Panc1 (cell line): ENCODE data around the gene ARMC8. TPM values are rescaled to one million over a fixed set of nuclear protein-coding genes. Genes with fewer than 3 reads are reported as not detected.

ENCODE experiments used
- ATAC-seq: fragments of 200-7000 bp; cut with Tn5 transposase; 2 replicates; pipeline ENCODE4 v1.9.1; 2020; ENCODE audit warnings: mild to moderate bottlenecking, moderate library complexity
- BruUV-seq: library from RNA; stranded (reverse); fragments of 400-500 nt; replicated peaks from 2 replicates; lab custom pipeline; 2021; lab: Mats Ljungman, UMichigan
- CTCF ChIA-PET: fragments of 300-600 bp; sonication (Branson Sonifier 250); formaldehyde crosslinking; loops from one replicate; lab custom pipeline; 2022; ENCODE audit warnings: antibody characterized with exemption; lab: Charles Lee
- POLR2A ChIA-PET: fragments of 300-600 bp; sonication (Branson Sonifier 250); formaldehyde crosslinking; loops from one replicate; lab custom pipeline; 2022; ENCODE audit warnings: antibody characterized with exemption; lab: Charles Lee
- DNase-seq: peaks from one replicate; pipeline ENCODE4 v3.0.0-alpha.2; 2010; ENCODE audit warnings: low read depth, low spot score
- H3K27ac ChIP-seq: 2 replicates; pipeline ENCODE4 v1.5.1; 2011; ENCODE audit warnings: mild to moderate bottlenecking, low read length, inconsistent platforms
- H3K27me3 ChIP-seq: fragments of 200-500 bp; sonication (Bioruptor generic); 2 replicates; pipeline ENCODE4 v1.6.0; 2014; ENCODE audit warnings: low read length, inconsistent platforms; ENCODE audit not compliant: control insufficient read depth, insufficient read depth
- H3K36me3 ChIP-seq: fragments of 200-500 bp; sonication (Bioruptor generic); 2 replicates; pipeline ENCODE4 v1.5.1; 2014; ENCODE audit warnings: inconsistent platforms, mild to moderate bottlenecking, low read length, moderate library complexity; ENCODE audit not compliant: control insufficient read depth, insufficient read depth
- H3K4me1 ChIP-seq: 2 replicates; pipeline ENCODE4 v1.5.1; 2011; ENCODE audit warnings: inconsistent platforms, mild to moderate bottlenecking, low read length, moderate library complexity; ENCODE audit not compliant: control insufficient read depth, insufficient read depth
- H3K4me3 ChIP-seq, 2 experiments: 2 replicates each; pipeline ENCODE4 v1.5.1; 2011 to 2012; ENCODE audit warnings: low read depth in 2 of 2, low read length in 2 of 2, mild to moderate bottlenecking in 2 of 2, inconsistent platforms in 1 of 2, moderate library complexity in 1 of 2
- H3K9me3 ChIP-seq: fragments of 200-500 bp; sonication (Bioruptor generic); 2 replicates; pipeline ENCODE4 v1.5.1; 2014; ENCODE audit warnings: low read depth, mild to moderate bottlenecking, inconsistent platforms, low read length, moderate library complexity; ENCODE audit not compliant: control insufficient read depth, insufficient read depth
- POLR2AphosphoS5 ChIP-seq: IDR thresholded peaks from 2 replicates; pipeline ENCODE4 v1.6.1; 2012; ENCODE audit warnings: mild to moderate bottlenecking, low read depth, low read length, moderate library complexity
- SIN3A ChIP-seq: IDR thresholded peaks from 2 replicates; pipeline ENCODE4 v1.6.1; 2012; ENCODE audit warnings: low read depth, mild to moderate bottlenecking, low read length, moderate library complexity, borderline replicate concordance; ENCODE audit not compliant: insufficient read depth
- TCF7L2 ChIP-seq: IDR thresholded peaks from 2 replicates; pipeline ENCODE4 v1.6.1; 2011; ENCODE audit warnings: mild to moderate bottlenecking, low read depth, low read length, inconsistent platforms
- in situ Hi-C: cut with HindIII; loops from 2 replicates; pipeline ENCODE4 v1.10.0; 2016; ENCODE audit warnings: low sequenced_read_pairs, low pct_unique_long_range_greater_than_20kb
- intact Hi-C: fragments of 100-400 bp; cut with micrococcal nuclease; formaldehyde crosslinking; loops from one replicate; pipeline ENCODE4 v1.10.0; 2022; ENCODE audit not compliant: unreplicated experiment
- total RNA-seq: library from RNA; stranded (reverse); gene quantifications from one replicate; pipeline ENCODE4 v1.2.1, GENCODE V29; 2021; ENCODE audit not compliant: unreplicated experiment
- TF ChIP-seq, protein P1 (sequence below): fragments of 450-650 bp; IDR thresholded peaks from 2 replicates; pipeline ENCODE4 v1.5.1; 2017; ENCODE audit warnings: mild to moderate bottlenecking
- TF ChIP-seq, protein P2 (sequence below), 2 experiments: IDR thresholded peaks; 2 replicates each; pipeline ENCODE4 v1.6.1; 2011 to 2012; ENCODE audit warnings: low read depth in 2 of 2, control low read depth in 1 of 2, low read length in 1 of 2, mild to moderate bottlenecking in 1 of 2, moderate library complexity in 1 of 2; ENCODE audit not compliant: insufficient read depth in 1 of 2

Gene ARMC8
- total RNA-seq, 1 experiment from 2014 or later = 56.0 TPM

DNA sequence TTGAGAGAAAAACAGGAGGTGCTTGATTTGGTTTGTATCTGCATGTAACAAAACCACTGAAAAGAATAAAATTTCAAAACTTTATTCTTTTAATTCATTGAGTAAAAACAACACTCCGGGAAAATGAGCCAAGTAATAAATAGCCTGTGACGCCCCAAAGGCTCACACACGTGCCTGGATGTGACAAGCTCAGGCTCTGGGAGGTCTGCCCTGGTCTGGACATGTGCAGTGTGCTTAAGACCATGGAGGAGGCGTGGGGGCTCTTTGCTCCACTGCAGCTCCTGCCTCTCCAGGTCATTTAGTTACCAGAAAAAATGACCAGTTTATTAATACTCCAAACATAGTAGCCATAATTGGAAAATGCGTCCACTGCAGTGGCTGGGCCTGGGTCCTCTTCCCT lies 151.1 kb downstream of the ARMC8 start:
- CTCF ChIA-PET = no interaction called here
- no TSS peak for BruUV-seq
- peaks cover 12% of the 10 kb centered on the region for H3K27me3 ChIP-seq
- TF ChIP-seq SIN3A = no peak
- TF ChIP-seq, protein P1, sequence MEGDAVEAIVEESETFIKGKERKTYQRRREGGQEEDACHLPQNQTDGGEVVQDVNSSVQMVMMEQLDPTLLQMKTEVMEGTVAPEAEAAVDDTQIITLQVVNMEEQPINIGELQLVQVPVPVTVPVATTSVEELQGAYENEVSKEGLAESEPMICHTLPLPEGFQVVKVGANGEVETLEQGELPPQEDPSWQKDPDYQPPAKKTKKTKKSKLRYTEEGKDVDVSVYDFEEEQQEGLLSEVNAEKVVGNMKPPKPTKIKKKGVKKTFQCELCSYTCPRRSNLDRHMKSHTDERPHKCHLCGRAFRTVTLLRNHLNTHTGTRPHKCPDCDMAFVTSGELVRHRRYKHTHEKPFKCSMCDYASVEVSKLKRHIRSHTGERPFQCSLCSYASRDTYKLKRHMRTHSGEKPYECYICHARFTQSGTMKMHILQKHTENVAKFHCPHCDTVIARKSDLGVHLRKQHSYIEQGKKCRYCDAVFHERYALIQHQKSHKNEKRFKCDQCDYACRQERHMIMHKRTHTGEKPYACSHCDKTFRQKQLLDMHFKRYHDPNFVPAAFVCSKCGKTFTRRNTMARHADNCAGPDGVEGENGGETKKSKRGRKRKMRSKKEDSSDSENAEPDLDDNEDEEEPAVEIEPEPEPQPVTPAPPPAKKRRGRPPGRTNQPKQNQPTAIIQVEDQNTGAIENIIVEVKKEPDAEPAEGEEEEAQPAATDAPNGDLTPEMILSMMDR = no peak
- no peak for TF ChIP-seq POLR2AphosphoS5
- no peak for TF ChIP-seq TCF7L2
- TF ChIP-seq, protein P2, sequence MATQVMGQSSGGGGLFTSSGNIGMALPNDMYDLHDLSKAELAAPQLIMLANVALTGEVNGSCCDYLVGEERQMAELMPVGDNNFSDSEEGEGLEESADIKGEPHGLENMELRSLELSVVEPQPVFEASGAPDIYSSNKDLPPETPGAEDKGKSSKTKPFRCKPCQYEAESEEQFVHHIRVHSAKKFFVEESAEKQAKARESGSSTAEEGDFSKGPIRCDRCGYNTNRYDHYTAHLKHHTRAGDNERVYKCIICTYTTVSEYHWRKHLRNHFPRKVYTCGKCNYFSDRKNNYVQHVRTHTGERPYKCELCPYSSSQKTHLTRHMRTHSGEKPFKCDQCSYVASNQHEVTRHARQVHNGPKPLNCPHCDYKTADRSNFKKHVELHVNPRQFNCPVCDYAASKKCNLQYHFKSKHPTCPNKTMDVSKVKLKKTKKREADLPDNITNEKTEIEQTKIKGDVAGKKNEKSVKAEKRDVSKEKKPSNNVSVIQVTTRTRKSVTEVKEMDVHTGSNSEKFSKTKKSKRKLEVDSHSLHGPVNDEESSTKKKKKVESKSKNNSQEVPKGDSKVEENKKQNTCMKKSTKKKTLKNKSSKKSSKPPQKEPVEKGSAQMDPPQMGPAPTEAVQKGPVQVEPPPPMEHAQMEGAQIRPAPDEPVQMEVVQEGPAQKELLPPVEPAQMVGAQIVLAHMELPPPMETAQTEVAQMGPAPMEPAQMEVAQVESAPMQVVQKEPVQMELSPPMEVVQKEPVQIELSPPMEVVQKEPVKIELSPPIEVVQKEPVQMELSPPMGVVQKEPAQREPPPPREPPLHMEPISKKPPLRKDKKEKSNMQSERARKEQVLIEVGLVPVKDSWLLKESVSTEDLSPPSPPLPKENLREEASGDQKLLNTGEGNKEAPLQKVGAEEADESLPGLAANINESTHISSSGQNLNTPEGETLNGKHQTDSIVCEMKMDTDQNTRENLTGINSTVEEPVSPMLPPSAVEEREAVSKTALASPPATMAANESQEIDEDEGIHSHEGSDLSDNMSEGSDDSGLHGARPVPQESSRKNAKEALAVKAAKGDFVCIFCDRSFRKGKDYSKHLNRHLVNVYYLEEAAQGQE (IDR thresholded peaks at IDR 0.05; ENCODE audit: insufficient read depth in 1 of 2, low read depth in 2 of 2, low read length in 1 of 2) = no peak
- no peaks in the 10 kb centered on the region for H3K36me3 ChIP-seq
- POLR2A ChIA-PET = no interaction called here
- H3K27ac ChIP-seq = no peak overlapping the region
- in situ Hi-C loops (no loop called here), intact Hi-C loops (loop anchor here (10.0 kb wide), 1 partner anchor 67 kb away; no protein-coding TSS in a partner anchor)
- ATAC-seq (no peak), DNase-seq (no peak)
- H3K4me1 ChIP-seq = no peaks in the 10 kb centered on the region
- H3K4me3 ChIP-seq = no peak overlapping the region
- no peaks in the 10 kb centered on the region for H3K9me3 ChIP-seq

DNA sequence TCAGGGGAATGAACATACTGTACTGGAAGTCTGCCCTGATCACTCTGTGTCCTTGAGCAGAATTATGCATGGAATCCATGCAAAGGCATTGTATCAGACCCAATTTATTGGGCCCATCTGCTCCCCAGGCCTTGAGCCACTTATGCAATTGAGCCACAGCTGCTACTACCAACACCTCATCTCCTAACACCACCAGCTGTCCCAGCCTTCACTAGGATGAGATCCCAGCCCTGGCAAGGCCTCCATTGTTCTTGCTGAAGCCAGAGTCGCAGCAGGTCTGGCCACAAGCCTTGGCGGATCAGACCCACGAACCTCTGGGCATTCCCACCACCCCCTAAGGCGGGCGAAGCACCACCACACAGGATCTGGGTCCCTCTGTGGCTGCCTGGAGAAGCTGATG lies 151.7 kb downstream of the ARMC8 start:
- peaks cover 11% of the 10 kb centered on the region for H3K27me3 ChIP-seq
- intact Hi-C loops = loop anchor here (10.0 kb wide), 1 partner anchor 66 kb away; no protein-coding TSS in a partner anchor
- H3K4me1 ChIP-seq = no peaks in the 10 kb centered on the region
- ATAC-seq (no peak), DNase-seq (no peak)
- H3K36me3 ChIP-seq = no peaks in the 10 kb centered on the region
- no peak for TF ChIP-seq SIN3A
- no peak overlapping the region for H3K4me3 ChIP-seq
- no peak overlapping the region for H3K27ac ChIP-seq
- no peaks in the 10 kb centered on the region for H3K9me3 ChIP-seq
- ChIA-PET CTCF (no interaction called here), POLR2A (no interaction called here)
- in situ Hi-C loops = no loop called here
- no TSS peak for BruUV-seq

DNA sequence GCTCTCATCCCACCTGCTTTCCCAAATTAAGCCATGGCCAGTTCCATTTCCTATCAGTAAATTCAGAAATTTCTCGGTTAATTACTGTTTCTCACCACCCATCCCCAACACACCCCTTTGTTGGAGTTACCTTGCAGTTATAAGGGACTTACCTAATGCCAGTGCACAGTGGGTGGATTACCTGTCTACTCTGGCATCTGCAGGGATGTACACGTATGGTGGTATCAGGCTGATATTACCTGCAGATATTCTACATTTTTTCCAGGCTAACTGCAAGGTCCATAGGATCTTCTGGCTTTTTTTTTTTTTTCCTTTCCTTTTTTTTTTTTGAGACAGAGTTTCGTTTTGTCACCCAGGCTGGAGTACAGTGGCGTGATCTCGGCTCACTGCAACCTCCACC lies 153.4 kb downstream of the ARMC8 start:
- ATAC-seq (no peak), DNase-seq (no peak)
- no TSS peak for BruUV-seq
- TF ChIP-seq, protein P2 (IDR thresholded peaks at IDR 0.05; ENCODE audit: insufficient read depth in 1 of 2, low read depth in 2 of 2, low read length in 1 of 2) = no peak
- TF ChIP-seq SIN3A (no peak), TCF7L2 (no peak), POLR2AphosphoS5 (no peak)
- TF ChIP-seq, protein P1 = no peak
- in situ Hi-C loops (no loop called here), intact Hi-C loops (no loop called here)
- Histone ChIP-seq H3K36me3 (no peaks in the 10 kb centered on the region), H3K4me1 (no peaks in the 10 kb centered on the region), H3K4me3 (no peak overlapping the region), H3K9me3 (no peaks in the 10 kb centered on the region), H3K27me3 (peaks cover 2% of the 10 kb centered on the region; the same call in 1 of the 2 replicates), H3K27ac (no peak overlapping the region)
- ChIA-PET POLR2A (no interaction called here), CTCF (interaction anchor here (0.7 kb wide), 1 partner anchor 20 kb away, joined by 6 read pairs; no protein-coding TSS in a partner anchor)
